HG03135 (cell line): ENCODE results near the gene SLC31A1.

Experiments
- ATAC-seq: cut with Tn5 transposase; IDR thresholded peaks from one replicate; pipeline ENCODE4 v1.9.1; 2021; ENCODE audit warnings: mild to moderate bottlenecking, moderate library complexity; ENCODE audit not compliant: unreplicated experiment

Gene SLC31A1

GRCh38 chr9:113301548-113301947 is 80.2 kb downstream of the SLC31A1 start:
- no peak for ATAC-seq

- ATAC-seq, result no peak
Measured at GRCh38 chr9:113302792-113303418, 81.6 kb downstream of the SLC31A1 start, which contains the start of gene RNF183. TSS of gene RNF183 (minus strand) at chr9:113303376. CDS start at chr9:113298184, 5,192 bp downstream.

DNA sequence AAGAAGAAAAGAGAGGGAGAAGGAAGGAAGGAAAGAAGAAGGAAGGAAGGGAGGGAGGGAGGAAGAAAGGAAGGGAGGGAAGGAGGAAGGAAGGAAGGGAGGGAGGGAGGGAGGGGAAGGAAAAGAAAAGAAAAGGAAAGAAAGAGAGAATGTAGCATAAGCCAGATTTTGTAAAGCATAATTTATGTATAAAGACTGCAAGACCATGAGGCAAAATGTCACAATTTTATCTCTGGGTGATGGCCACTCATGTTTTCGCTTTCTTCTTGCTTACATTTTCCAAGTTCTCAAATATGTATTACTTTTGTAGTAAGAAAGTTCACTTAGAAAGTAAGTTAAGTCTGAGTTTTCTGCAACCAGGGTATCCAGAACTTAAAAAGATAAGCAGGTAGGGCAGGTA is 85.2 kb downstream of the SLC31A1 start:
- ATAC-seq, result no peak

- no peak for ATAC-seq
Measured at GRCh38 chr9:113307396-113307975, 86.1 kb downstream of the SLC31A1 start.

DNA sequence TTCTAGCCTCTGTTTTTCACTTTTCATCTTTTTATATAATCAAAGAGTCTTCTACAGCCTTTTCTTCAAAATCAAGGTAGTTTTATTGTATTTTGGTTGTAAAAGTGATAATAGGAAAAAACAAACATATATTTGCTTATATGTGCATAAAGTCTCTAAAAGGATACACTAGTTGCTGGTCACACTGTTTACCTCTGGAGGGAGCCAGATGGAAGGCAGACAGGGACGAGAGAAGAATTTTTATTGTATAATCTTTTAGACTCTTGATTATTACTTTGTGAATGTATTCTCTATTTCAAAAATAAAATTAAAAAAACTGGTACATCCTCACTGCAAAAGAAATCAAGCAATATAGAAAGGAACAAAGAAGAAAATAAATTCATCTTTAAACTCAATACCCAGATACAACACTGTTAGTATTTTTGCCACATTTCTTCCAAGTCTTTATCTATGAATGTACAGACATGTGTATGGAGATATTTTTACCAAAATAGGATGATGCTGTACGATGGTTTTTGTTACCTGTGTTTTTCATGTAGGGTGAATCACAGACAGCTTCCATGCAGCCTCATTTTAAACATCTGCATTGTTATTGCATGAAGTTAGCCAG is 88.0 kb downstream of the SLC31A1 start:
- no peak for ATAC-seq

- ATAC-seq, result no peak
Measured at GRCh38 chr9:113310538-113310937, 89.2 kb downstream of the SLC31A1 start.

- no peak for ATAC-seq
Measured at GRCh38 chr9:113311961-113312360, 90.6 kb downstream of the SLC31A1 start.

- ATAC-seq, result no peak
Measured at GRCh38 chr9:113313261-113313660, 91.9 kb downstream of the SLC31A1 start.
